IMR-90 (cell line): ENCODE measurements around the gene DEPDC5. TPM values are rescaled to one million over a fixed set of nuclear protein-coding genes. Genes with fewer than 3 reads are reported as not detected.

Source experiments
- ATAC-seq: fragments of 200-7000 bp; cut with Tn5 transposase; 2 replicates; pipeline ENCODE4 v1.9.1; 2020; ENCODE audit warnings: low read depth, mild to moderate bottlenecking, moderate library complexity
- BruUV-seq: library from RNA; stranded (reverse); fragments of 400-500 nt; replicated peaks from 2 replicates; lab custom pipeline; 2021; lab: Mats Ljungman, UMichigan
- CTCF ChIA-PET: fragments of 300-600 bp; formaldehyde crosslinking; extraction: SDS; loops from one replicate; lab custom pipeline; 2021; ENCODE audit warnings: antibody characterized with exemption; lab: Yijun Ruan, JAX
- POLR2A ChIA-PET: fragments of 300-600 bp; sonication (Branson Sonifier 250); formaldehyde crosslinking; loops from one replicate; lab custom pipeline; 2022; ENCODE audit warnings: antibody characterized with exemption; ENCODE audit not compliant: unreplicated experiment; lab: Charles Lee
- DNase-seq: peaks from one replicate; pipeline ENCODE4 v3.0.0; 2013
- H2AFZ ChIP-seq: replicated peaks from 2 replicates; pipeline ENCODE3; 2013; ENCODE audit warnings: low read length, mild to moderate bottlenecking; ENCODE audit not compliant: poor library complexity
- H2AK5ac ChIP-seq: 2 replicates; pipeline ENCODE4 v1.6.1; 2013; ENCODE audit warnings: low read depth, low read length, inconsistent platforms
- H2AK9ac ChIP-seq: replicated peaks from 2 replicates; pipeline ENCODE3; 2013; ENCODE audit warnings: mild to moderate bottlenecking, low read depth, low read length, moderate library complexity; ENCODE audit not compliant: poor library complexity
- H2BK120ac ChIP-seq: 2 replicates; pipeline ENCODE4 v1.6.1; 2013; ENCODE audit warnings: low read depth, low read length, inconsistent platforms
- H2BK15ac ChIP-seq: 3 replicates; pipeline ENCODE4 v1.6.1; 2013; ENCODE audit warnings: low read depth, low read length, inconsistent platforms
- H2BK20ac ChIP-seq: 2 replicates; pipeline ENCODE4 v1.6.1; 2013; ENCODE audit warnings: low read depth, mild to moderate bottlenecking, inconsistent platforms, low read length, moderate library complexity
- H2BK5ac ChIP-seq: 2 replicates; pipeline ENCODE4 v1.6.1; 2013; ENCODE audit warnings: mild to moderate bottlenecking, low read depth, low read length, inconsistent platforms; ENCODE audit not compliant: poor library complexity, severe bottlenecking
- H3K14ac ChIP-seq: replicated peaks from 2 replicates; pipeline ENCODE4 v1.6.1; 2013; ENCODE audit warnings: low read depth, low read length, inconsistent platforms
- H3K18ac ChIP-seq: 2 replicates; pipeline ENCODE4 v1.6.1; 2013; ENCODE audit warnings: low read depth, low read length, control low read depth
- H3K23ac ChIP-seq: 2 replicates; pipeline ENCODE4 v1.6.1; 2013; ENCODE audit warnings: low read depth, low read length, inconsistent platforms
- H3K27ac ChIP-seq: 2 replicates; pipeline ENCODE4 v1.5.1; 2013; ENCODE audit warnings: mild to moderate bottlenecking, control low read depth, low read length; ENCODE audit not compliant: insufficient read depth
- H3K27me3 ChIP-seq: 2 replicates; pipeline ENCODE4 v1.6.1; 2013; ENCODE audit warnings: low read length; ENCODE audit not compliant: control insufficient read depth, insufficient read depth
- H3K36me3 ChIP-seq: 2 replicates; pipeline ENCODE4 v1.6.1; 2013; ENCODE audit warnings: low read length, mixed read lengths; ENCODE audit not compliant: control insufficient read depth, insufficient read depth
- H3K4ac ChIP-seq: 2 replicates; pipeline ENCODE4 v1.6.1; 2013; ENCODE audit warnings: low read depth, low read length, inconsistent platforms
- H3K4me1 ChIP-seq: 2 replicates; pipeline ENCODE4 v1.6.1; 2013; ENCODE audit warnings: low read length, mixed read lengths; ENCODE audit not compliant: control insufficient read depth, insufficient read depth
- H3K4me2 ChIP-seq: 2 replicates; pipeline ENCODE4 v1.6.1; 2013; ENCODE audit warnings: low read depth, mild to moderate bottlenecking, control low read depth, low read length, moderate library complexity
- H3K4me3 ChIP-seq: 2 replicates; pipeline ENCODE4 v1.5.1; 2013; ENCODE audit warnings: low read depth, mild to moderate bottlenecking, control low read depth, low read length, moderate library complexity; ENCODE audit not compliant: insufficient read depth
- H3K56ac ChIP-seq: 2 replicates; pipeline ENCODE4 v1.6.1; 2013; ENCODE audit warnings: low read length, inconsistent platforms; ENCODE audit not compliant: insufficient read depth; ENCODE audit errors: extremely low read depth
- H3K79me1 ChIP-seq, 2 experiments: 2 replicates each; pipeline ENCODE4 v1.6.1; 2013; ENCODE audit warnings: low read length in 2 of 2, inconsistent platforms in 1 of 2, low read depth in 1 of 2
- H3K9ac ChIP-seq: 2 replicates; pipeline ENCODE4 v1.6.1; 2013; ENCODE audit warnings: low read depth, low read length, control low read depth
- H3K9me1 ChIP-seq: 2 replicates; pipeline ENCODE4 v1.6.1; 2013; ENCODE audit warnings: low read length, inconsistent platforms; ENCODE audit not compliant: insufficient read depth
- H3K9me3 ChIP-seq: 2 replicates; pipeline ENCODE4 v1.6.1; 2013; ENCODE audit warnings: low read length; ENCODE audit not compliant: control insufficient read depth, insufficient read depth
- H4K20me1 ChIP-seq: 2 replicates; pipeline ENCODE4 v1.6.1; 2013; ENCODE audit warnings: low read length, inconsistent platforms; ENCODE audit not compliant: insufficient read depth
- H4K5ac ChIP-seq: 2 replicates; pipeline ENCODE4 v1.6.1; 2013; ENCODE audit warnings: mild to moderate bottlenecking, low read depth, low read length, control low read depth
- H4K8ac ChIP-seq, 2 experiments: 2 replicates each; pipeline ENCODE4 v1.6.1; 2013; ENCODE audit warnings: low read depth in 2 of 2, low read length in 2 of 2, control low read depth in 1 of 2, inconsistent platforms in 1 of 2
- H4K91ac ChIP-seq: 2 replicates; pipeline ENCODE4 v1.6.1; 2013; ENCODE audit warnings: low read depth, low read length, inconsistent platforms; ENCODE audit not compliant: insufficient read depth
- CHD1 ChIP-seq: IDR thresholded peaks from 2 replicates; pipeline ENCODE4 v1.6.1; 2012; ENCODE audit warnings: low read depth, low read length, improper control_type of control experiment
- MAZ ChIP-seq: IDR thresholded peaks from 2 replicates; pipeline ENCODE4 v1.6.1; 2012; ENCODE audit warnings: low read depth, mild to moderate bottlenecking, low read length, improper control_type of control experiment, moderate library complexity, borderline replicate concordance
- WGBS, 2 experiments: methylation state at CpG; one replicate each; pipeline versions ENCODE4 v1.1.5 to v1.1.7; 2013; ENCODE audit warnings: missing lambda C conversion rate in 2 of 2; ENCODE audit not compliant: insufficient read length in 1 of 2; ENCODE audit errors: extremely low coverage in 2 of 2; 5-methylcytosine and 5-hydroxymethylcytosine counted together
- dilution Hi-C: fragments of 300-500 bp; cut with HindIII; formaldehyde crosslinking; loops from one replicate; pipeline ENCODE4 v1.14.3; 2018; ENCODE audit warnings: low sequenced_read_pairs; ENCODE audit not compliant: unreplicated experiment
- in situ Hi-C: fragments of 300-500 bp; cut with MboI; formaldehyde crosslinking; loops from 3 replicates; pipeline ENCODE4 v1.14.3; 2019; ENCODE audit warnings: low sequenced_read_pairs, inconsistent platforms, mixed read lengths
- intact Hi-C: fragments of 100-400 bp; cut with micrococcal nuclease; formaldehyde crosslinking; loops from 2 replicates; pipeline ENCODE4 v1.10.0; 2022
- polyA plus RNA-seq, 3 experiments: library from polyadenylated mRNA; depleted of rRNA; stranded (reverse); fragments of >200 nt; gene quantifications; 2 replicates each; pipeline ENCODE4 v1.2.3, GENCODE V29; 2012; ENCODE audit warnings: low replicate concordance in 1 of 3
- total RNA-seq: library from RNA; depleted of rRNA; stranded (reverse); fragments of >200 nt; gene quantifications from 2 replicates; pipeline ENCODE4 v1.2.3, GENCODE V29; 2012

The DEPDC5 gene
- total and polyA plus RNA-seq, 2 of the 4 experiments (the other 2 are of a cell fraction) = 6.6 to 12.9 TPM

- 77% methylated on average over 5 of the region's 14 CpGs; no CpG with 5 or more reads in 1 of the 2 experiments for WGBS, 2 experiments
- Histone ChIP-seq H3K18ac (no peak overlapping the region), H2AFZ (peak overlapping the region; percentile 8), H3K4ac (no peak overlapping the region), H2BK15ac (no peak overlapping the region), H2BK5ac (no peak overlapping the region), H4K5ac (no peak overlapping the region), H2BK20ac (no peak overlapping the region), H4K8ac (no peak overlapping the region), H3K4me1 (no peaks in the 10 kb centered on the region), H3K9me1 (0 out of 2 replicates have a peak, but pooled peaks cover 3% of the 10 kb centered on the region), H3K56ac (no peak overlapping the region), H2AK9ac (no peak overlapping the region), H3K27me3 (no peaks in the 10 kb centered on the region), H2BK120ac (no peak overlapping the region), H3K4me3 (no peak overlapping the region), H3K9me3 (no peaks in the 10 kb centered on the region), H3K4me2 (no peak overlapping the region), H3K9ac (no peak overlapping the region), H3K36me3 (peaks cover 18% of the 10 kb centered on the region), H4K91ac (no peak overlapping the region), H3K79me1 (no peaks in the 10 kb centered on the region), H3K27ac (no peak overlapping the region), H3K14ac (no peak overlapping the region), H4K20me1 (no peaks in the 10 kb centered on the region), H2AK5ac (no peak overlapping the region), H3K23ac (no peak overlapping the region)
- no TSS peak for BruUV-seq
- intact Hi-C loops (no loop called here), in situ Hi-C loops (no loop called here), dilution Hi-C loops (no loop called here)
- TF ChIP-seq CHD1 (no peak), MAZ (no peak)
- POLR2A ChIA-PET = no interaction called here
- CTCF ChIA-PET = no interaction called here
- DNase-seq (no peak), ATAC-seq (no peak)
These were observed 125.8 kb downstream of the DEPDC5 start for GRCh38 chr22:31879585-31879984.
